Stimulated activated CD8-positive, alpha-beta memory T cell treated with anti-CD3 and anti-CD28 coated beads, Interleukin-4, amount 100 ng/mL, for 4 hours (primary cell): ENCODE measurements around the gene LPAR1.
"Not testable (repeated sequence)": the region's sequence is repeated elsewhere in the genome, so short reads cannot be mapped to it uniquely, and the experiment has no call there.

ENCODE experiments used
- DNase-seq, 2 donors: peaks; one replicate each; pipeline ENCODE4 v3.0.0-alpha.2; 2020; ENCODE audit warnings: low read depth in 2 of 2, low spot score in 1 of 2

Gene LPAR1

DNA sequence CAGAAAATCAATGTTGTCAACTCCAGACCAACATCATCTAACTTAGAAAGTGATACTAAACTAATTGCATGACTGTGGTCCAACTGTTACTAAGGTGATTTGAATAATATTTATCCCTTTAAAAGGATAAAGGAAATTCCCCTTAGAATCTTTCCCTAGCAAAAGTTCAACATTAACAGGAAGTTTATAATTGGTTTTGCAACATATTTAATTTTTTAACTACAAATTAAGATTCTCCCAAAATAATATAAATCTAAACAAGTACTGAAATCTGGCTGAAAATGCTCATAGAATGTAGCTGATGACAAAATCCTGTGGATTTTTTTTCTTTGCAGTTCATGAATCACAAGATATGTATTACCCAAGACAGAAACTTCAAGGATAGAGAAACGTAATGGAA, 151.4 kb downstream of the LPAR1 start:
- DNase-seq, result no peak

DNA sequence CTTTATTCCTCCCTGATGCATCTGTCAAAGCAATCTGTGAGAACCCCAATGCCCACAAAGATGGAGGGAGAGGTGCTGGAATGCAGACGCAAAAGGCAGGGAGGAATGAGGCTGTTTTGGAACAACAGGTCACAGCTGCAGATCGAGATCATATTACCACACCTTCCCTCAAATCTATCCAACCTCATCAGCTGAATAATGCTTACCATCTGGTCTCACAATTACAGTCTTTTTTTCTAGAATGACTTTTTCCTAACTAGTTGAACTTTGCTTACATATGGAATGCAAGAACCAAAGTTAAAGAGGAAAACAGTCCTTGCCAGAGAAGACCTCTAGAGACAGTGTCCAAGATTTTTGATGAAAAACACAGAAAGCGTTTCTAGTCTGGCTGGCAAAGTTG, 158.1 kb downstream of the LPAR1 start:
- no peak for DNase-seq

DNA sequence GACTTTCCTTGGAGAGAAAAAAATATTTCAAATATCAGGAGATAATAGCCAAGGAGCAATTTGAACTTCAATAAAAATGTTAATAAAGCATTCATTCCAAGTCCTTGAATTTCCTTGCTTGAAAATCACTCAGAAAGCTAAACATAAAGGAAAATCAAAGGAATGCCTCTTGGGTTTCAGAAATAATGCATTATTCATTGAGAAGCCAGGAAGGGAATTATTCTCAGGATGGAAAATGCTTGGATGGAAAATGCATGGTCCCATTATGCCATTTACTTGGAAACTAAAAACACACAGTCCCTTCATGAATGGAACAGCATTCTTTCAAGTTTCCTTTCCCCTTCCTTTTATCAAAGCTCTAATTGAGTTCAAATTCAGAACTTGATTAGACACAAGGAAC, 160.9 kb downstream of the LPAR1 start:
- DNase-seq, result no peak

DNA sequence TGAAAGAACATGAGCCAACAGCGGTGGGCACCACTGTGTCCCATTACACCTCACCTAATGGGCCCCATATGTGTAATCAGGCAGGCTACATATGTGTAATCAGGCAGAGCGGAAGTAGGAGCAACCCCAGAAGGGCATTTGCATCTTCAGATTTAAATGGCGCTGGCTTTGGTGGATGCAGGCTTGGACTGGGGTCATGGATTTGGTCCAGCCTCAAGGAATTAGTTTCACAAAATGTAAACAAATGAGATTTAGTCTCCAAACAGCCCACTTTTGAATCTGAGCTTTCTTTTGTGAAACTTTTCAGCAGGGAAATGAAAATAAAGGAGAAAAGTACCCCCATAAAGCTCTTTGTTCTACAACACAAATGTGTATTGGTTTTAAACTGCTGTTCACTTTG, 161.3 kb downstream of the LPAR1 start:
- DNase-seq, result no peak

DNA sequence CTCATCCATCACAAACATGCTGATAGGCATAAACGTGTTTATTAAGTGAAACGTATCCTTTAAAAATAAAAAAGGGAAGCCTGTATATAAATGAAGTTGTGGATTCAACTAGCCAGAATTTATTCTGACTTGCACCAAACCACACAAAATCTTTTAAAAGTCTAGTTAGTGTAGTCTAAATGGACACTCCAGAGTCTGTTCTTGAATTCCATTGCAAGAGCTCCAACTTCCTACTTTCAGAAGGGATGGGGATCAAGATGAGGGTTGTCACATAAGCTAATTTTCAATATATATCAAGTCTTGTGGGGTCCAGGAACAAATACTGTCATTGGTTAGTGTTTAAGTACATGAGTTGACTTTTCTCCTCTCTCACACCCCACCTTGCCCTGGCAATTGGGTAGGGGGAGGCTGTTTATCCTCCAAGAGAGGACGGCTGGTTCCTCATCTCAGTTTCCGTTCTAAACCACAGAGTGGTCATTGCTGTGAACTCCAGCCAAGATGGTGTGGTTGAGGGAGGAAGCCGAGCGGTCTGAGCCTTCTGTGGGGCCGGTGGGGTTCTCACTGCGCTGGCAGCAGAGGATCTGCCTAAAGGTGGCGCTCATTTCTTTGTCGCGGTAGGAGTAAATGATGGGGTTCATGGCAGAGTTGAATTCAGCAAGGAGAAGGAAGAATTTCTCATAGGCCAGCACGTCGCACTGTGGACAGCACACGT, 163.2 kb downstream of the LPAR1 start:
- DNase-seq, result no peak

DNA sequence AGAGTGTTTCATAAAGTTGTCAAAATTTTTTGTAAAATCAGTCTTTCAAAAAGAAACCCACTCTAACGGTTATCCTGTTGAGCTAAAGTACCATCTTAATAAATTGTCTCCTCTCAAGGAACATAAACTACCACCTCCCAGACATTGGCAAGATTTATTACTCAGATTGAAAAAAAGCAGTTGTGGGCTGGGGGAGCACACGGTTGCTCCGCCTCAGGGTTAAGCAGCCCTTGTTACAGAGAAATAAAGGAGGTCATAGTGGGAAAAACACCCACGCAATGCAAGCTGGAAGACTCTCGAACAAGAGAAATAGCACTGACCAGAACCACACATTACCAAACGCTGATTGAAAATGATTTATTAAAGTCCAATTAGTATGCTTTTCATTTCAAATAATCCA, 165.3 kb downstream of the LPAR1 start:
- no peak for DNase-seq

DNA sequence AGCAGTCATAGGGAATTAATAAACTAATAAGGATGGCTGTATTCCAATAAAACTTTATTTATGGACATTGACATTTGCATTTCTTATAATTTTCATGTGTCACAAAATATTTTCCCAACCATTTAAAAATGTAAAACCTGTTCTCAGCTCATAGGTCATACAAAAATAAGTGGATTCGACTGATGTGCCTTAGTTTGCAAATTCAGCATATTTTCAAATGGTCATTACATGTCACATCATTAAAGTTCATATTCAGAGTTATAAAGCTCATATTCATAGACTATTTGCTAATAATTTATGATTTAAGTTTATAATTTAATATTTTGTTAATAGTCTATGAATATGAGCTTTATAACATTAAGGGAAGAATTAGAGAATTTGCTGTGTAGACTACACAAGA, 166.5 kb downstream of the LPAR1 start:
- DNase-seq, result no peak

DNA sequence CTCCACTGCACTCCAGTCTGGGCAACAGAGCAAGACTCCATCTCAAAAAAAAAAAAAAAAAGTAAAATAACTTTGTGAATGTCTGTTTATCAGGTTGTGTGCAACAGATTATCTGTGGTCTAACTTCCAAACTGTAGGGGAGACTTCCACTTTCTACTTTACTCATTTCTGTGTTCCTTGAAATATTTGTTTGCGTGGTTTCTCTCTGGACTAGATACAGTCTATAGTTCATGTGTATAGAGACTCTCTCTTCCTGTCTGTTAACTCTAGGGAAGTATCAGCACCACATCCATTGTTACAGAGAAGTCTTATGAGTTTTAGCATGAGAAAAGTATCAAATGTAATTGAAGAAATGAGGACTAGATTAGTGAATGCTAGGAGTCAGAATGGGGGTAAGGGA, 168.3 kb downstream of the LPAR1 start:
- no peak for DNase-seq

DNA sequence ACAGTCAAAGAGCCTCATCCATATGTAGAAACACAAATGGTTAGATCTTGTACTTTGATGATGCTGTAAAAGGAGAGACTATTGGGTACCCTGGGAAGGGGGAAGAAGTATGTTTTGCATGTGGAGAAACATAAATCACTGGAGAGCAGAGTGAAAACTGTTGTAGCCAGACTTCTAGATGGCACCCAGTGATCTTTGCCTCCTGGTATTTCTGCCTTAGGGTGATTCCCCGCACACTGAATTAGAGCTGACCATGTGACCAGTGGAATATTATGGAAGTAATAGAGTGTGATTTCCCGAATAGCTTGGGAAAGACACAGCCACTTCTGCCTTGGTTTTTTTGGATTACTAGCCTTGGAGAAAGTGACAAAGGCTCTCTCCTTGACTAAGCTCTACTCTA, 174.3 kb downstream of the LPAR1 start:
- DNase-seq, result no peak

DNA sequence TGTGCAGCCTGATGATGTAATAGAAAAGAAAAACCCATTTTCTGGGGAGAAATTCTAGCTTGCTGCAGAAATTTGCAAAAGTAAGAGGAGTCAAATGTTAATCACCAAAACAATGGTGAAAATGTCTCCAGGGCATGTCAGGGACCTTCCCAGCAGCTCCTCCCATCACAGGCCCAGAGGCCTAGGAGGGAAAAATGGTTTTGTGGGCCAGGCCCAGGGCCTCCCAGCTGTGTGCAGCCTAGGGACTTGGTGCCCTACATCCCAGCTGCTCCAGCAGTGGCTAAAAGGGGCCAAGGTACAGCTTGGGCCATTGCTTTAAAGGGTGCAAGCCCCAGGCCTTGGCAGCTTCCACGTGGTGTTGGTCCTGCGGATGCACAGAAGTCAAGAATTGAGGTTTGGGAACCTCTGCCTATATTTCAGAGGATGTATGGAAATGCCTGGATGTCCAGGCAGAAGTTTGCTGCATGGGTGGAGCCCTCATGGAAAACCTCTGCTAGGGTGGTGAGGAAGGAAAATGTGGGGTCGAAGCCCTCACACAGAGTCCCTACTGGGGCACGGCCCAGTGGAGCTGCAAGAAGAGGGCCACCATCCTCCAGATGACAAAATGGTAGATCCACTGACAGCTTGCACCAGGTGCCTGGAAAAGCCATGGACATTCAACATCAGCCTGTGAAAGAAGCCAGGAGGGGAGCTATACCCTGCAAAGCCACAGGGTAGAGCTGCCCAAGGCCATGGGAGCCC, 176.7 kb downstream of the LPAR1 start:
- not testable (repeated sequence) for DNase-seq

DNA sequence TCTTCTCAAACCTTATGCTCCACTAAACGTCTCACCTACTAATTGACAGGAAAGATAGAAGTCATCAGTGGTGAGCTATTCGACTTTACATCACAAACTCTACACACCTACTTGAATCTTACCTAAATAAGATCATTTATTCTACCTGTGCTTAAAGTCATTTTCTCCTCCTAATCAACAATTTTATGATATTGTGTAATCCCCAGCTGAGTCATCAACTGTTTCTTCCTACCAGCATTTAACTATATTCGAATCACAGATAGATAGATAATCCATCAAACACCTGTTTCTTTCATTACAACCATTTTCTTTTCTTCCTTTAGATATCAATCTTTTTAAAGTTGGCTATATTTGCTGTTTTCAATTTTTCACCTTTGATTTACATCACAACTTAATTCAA, 181.5 kb downstream of the LPAR1 start:
- DNase-seq, result no peak

DNA sequence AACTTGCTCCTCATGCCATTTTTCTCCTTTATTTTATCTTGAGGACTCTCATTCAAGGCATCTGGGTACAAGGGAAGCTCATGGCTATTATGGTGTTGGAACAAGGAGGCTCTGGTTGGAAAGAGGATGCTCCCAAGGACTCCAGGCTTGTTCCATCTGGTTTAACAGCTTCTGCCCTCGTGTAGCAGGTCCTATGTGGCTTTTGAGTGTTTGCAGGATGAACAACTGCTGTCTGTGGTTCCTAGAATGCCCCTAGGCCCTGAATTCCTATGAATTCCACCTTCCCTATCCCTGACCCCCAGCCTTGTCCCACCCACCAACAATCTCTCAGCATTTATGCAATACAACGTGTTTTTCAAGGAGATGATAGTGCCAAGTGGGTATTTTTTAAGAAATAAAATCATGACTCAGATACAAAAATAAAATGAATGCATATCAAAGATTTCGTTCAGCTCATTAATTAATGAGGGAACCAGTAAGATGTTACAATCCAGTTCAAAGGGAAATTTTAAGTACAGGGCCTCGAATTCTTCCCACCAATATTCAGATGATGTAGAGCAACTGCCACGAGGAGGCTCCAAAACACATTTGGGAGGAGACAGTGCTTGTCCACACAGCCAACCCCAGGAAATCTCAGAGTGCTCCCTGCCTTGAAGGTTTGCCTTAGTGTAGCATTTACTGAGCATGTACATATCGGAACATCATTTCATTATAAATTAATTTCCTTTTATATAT, 187.7 kb downstream of the LPAR1 start:
- DNase-seq, result no peak

DNA sequence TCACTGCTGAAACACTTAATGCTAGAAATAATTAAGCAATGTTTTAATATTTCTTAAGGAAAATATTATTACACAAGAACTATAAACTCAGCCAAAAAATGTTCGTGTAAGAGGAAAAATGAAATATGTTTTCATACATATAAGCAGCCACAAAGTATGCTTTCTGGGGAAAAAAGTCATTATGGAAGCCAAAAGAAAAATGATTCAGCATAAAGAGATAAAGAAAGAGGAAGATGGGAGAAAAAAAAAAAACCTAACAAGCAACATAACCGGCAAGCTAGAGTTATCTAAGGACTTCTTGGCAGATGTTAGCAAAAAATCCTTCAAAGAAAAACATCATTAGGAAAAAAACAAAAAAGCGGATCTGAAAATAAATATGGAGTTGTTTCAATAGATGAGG, 190.6 kb downstream of the LPAR1 start:
- DNase-seq, result no peak

DNA sequence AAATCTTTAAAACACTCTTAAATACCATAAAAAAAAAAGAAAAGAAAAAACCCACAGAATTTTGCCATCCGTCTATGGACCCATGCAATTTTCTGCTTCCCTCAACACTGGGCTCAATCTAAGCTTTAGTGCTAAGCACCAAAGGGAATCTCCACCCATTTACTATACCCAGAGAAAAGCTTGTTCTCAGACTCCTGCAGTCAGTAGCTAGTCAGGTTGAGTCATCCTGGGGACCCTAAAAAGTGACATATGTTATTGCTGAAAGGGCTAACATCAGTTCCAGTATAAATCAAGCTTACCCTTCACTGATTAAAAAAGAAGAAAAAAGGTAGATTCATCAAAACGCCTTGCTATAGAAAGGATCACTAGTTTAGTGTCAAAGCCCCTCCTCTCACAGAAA, 192.1 kb downstream of the LPAR1 start:
- no peak for DNase-seq

DNA sequence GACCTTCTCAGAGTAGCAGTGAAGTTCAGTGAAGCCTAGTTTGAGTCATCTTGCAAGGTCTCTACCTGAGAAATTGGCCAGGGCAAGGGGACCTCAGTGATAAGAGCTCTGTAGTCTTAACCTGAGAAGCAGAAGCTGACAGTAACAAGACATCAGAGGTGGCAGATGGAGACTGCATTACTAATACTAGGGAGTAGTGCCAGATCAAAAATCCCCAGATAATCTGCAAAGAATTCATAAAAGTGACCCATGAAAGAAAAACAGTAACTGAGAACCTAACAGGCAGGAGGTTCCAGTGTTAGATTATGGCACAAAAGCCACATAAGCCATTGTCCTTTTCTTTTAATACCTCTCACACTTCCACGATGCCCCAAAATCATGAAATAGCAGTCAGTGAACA, 194.1 kb downstream of the LPAR1 start:
- no peak for DNase-seq

DNA sequence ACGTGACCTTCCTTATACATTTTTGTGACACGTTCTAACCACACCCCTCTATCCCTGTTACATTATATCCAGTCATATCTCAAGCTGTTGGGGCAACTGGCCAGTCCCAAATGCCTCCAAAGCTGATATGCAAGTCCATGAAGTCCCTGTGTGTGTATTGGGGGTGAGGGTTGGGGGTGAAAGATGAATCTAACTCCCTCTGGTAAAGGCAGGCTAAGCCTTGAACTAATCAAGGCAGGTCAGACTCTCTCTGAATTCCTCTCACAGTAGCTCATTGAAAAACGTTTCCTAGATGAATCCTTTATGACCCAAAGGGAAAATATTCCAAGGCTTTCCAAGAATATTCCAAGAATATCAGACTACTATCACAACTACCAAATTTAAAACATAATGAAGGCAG, 195.3 kb downstream of the LPAR1 start:
- DNase-seq, result no peak

DNA sequence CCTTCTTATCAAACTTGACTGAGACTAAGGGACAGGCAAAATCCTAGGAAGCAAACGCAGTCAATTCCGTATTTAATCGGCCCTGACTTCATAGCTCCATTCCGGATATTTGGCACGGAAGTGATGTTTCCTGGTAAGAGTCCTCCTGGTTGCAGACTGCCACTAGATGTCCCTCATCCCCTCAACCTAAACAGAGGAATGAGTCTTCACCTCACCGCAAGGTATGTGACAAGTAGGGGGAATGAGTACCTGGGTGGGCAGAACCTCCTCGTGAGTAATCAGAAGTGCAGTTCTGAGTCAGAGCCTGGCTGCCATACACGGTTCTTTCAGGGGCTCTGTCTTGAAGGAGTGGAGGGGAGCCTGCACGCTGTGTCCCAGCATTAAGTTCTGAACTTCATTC, 196.1 kb downstream of the LPAR1 start:
- DNase-seq, result no peak

DNA sequence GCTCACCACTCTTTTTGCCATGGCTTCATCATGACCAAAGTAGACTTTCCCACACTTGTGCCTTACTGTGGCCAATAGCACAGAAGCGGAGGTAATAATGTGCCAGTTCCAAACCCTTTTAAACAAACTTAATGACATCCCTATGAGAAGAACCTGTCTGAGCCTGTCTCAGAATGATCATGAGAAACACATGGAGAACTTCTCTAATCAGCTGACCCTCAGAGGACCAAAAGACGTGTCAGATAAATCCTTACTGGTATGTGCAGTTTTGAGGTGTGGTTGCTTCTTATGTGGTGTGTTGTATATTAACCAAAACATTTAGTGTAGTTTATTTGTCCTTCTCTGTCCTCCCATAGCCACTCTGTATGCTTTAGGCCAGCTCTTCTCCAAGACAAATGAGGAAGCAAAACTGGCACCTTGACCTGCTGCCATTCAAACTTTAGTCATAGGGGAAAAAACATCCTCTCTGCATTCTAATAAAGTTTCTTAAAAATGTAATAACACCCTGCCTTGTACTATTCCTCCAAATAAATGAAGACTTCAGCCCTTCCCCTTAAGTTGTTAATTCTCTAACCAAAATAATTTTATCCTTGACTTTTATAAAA, 200.8 kb downstream of the LPAR1 start:
- DNase-seq, result no peak

DNA sequence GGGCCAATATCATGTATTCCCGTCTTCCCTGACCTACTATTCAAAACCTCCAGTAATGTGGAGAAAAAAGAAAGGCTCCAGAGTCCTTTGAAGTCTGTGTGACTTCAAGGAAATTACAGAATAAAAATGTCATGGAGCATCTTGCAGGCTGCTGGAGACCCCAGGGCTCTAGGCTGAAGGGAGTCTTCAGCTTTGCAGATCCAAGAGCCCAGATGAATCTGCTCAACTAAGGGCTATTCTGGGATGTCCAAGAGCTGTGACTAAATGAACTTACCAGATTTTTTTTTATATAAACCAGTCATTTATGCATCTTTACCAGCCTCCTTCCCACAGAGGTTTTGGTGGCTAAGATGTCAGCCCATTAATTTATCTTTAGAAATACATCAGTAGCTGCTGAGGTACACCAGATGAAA, 202.4 kb downstream of the LPAR1 start:
- no peak for DNase-seq

DNA sequence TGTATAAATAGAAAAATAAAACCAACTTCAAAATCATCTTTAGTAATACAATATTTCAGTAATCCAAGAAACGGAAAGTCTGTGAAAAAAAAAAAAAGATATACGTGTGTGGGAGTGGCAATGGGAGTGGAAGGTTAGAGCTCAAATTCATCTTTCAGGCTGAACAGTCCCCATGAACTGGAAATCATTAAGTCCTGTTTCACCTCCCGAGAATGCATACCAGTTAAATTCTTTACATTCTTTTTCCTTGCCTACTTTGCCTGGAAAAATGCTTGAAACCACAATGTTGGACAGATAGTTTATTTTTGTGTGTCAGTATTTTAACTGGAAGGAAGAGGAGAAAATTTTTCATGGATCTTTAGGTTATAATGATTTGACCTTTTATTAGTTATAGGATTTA, 202.9 kb downstream of the LPAR1 start:
- DNase-seq, result no peak

DNA sequence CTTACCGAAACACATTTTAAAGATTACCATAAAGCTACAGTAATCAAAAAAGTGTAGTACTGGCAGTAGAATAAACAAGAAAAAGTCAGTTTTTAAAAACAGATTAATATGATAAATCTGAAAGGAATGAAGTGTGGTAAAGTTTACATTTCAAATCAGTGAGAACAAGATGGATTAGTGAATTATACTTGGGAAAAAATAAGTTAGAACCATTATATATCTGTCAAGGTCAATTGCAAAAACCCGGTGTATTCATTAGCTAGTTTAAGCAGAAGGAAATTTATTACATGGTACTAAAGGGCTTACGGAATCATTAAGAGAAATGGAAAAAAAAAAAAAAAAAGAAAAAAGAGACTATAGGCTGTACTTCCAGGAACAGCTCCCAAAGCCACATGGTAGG, 205.3 kb downstream of the LPAR1 start:
- DNase-seq, result no peak

DNA sequence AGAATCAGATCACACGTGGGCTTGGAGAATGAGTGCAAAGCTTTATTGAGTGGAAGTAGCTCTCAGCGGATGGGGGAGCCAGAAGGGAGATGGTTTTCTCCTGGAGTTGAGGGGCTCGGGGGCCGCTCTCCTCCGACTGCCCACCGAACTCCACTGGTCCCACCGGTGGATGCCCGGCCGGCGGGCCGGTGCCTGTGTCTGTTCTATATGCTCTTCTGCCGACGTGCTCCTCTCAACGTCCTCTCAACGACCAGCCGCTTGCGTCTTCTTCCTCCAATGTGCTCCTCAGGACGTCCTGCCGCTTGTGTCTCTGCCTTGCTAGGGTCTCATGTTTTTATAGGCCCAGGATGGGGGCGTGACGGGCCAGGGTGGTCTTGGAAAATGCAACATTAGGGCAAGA, 207.8 kb downstream of the LPAR1 start:
- DNase-seq, result no peak
